ENCODE measurements around the gene PLPP3. TPM values are rescaled to one million over a fixed set of nuclear protein-coding genes. Genes with fewer than 3 reads are reported as not detected.

Gene PLPP3
- total RNA-seq, 1 experiment from 2014 or later: 3.4 TPM

GRCh38 chr1:56507925-56508522, 71.3 kb downstream of the PLPP3 start (continued):
- TF ChIP-seq ZBTB33 (IDR thresholded peaks at IDR 0.05; ENCODE audit: extremely low read depth, insufficient replicate concordance, low read length) (no peak), EZH2phosphoT487 (IDR thresholded peaks at IDR 0.05; ENCODE audit: borderline replicate concordance) (no peak), CBX3 (IDR thresholded peaks at IDR 0.05; ENCODE audit: low read depth) (no peak), ELF1 (IDR thresholded peaks at IDR 0.05; ENCODE audit: borderline replicate concordance, low read depth) (no peak), EGR1 (IDR thresholded peaks at IDR 0.05; ENCODE audit: low read depth) (no peak)

GRCh38 chr1:56506951-56507491, 72.3 kb downstream of the PLPP3 start:
- Histone ChIP-seq H3K4me3 (replicated peaks in 1 of 2; ENCODE audit: low read depth in 1 of 2, low read length in 2 of 2) (no peak overlapping the region), H2AFZ (ENCODE audit: low read depth, low read length, poor library complexity, severe bottlenecking) (no peak overlapping the region), H3K9me3 (ENCODE audit: control insufficient read depth in 1 of 2, insufficient read depth in 1 of 2, low read depth in 1 of 2, low read length in 2 of 2) (no peaks in the 10 kb centered on the region), H3K27ac (ENCODE audit: low read depth, low read length) (no peak overlapping the region), H3K36me3 (ENCODE audit: control insufficient read depth in 1 of 2, insufficient read depth in 2 of 2, low read length in 2 of 2) (no peaks in the 10 kb centered on the region), H3K9ac (ENCODE audit: low read length) (no peak overlapping the region), H3K27me3 (ENCODE audit: insufficient read depth, low read length) (no peaks in the 10 kb centered on the region), H3K4me2 (ENCODE audit: low read length) (no peak overlapping the region), H3K9me2 (ENCODE audit: insufficient read depth) (no peaks in the 10 kb centered on the region), H3K79me2 (ENCODE audit: insufficient read depth, low read length) (no peaks in the 10 kb centered on the region), H3K4me1 (ENCODE audit: control insufficient read depth in 1 of 2, insufficient read depth in 2 of 2, low read length in 2 of 2) (peaks cover 0 to 14% of the 10 kb centered on the region in 2 experiments; a peak in 2 of 4 replicates), H4K20me1 (ENCODE audit: insufficient read depth) (no peaks in the 10 kb centered on the region)
- BruUV-seq (replicated peaks): no TSS peak
- TF ChIP-seq CEBPB (IDR thresholded peaks at IDR 0.05; ENCODE audit: low read depth) (no peak), ZNF274 (IDR thresholded peaks at IDR 0.05; ENCODE audit: low read depth, low read length) (no peak), POLR2A (IDR thresholded peaks at IDR 0.05; ENCODE audit: borderline replicate concordance, extremely low read depth, insufficient read depth, insufficient read length) (no peak), ELF1 (IDR thresholded peaks at IDR 0.05; ENCODE audit: borderline replicate concordance, low read depth) (no peak), SRF (IDR thresholded peaks at IDR 0.05; ENCODE audit: low read depth) (no peak), ATF3 (IDR thresholded peaks at IDR 0.05) (no peak), EZH2 (IDR thresholded peaks at IDR 0.05) (no peak), ZBTB33 (IDR thresholded peaks at IDR 0.05; ENCODE audit: extremely low read depth, insufficient replicate concordance, low read length) (no peak), CTCF (IDR thresholded peaks at IDR 0.05 in 2 of 3, conservative IDR thresholded peaks at IDR 0.05 in 1 of 3; ENCODE audit: borderline replicate concordance in 1 of 3, insufficient read depth in 1 of 3, low read depth in 2 of 3, low read length in 2 of 3) (no peak)
- RAD21 ChIA-PET (ENCODE audit: low non-redundant PET in 1 of 2, low total read pairs in 2 of 2, uncharacterized antibody in 2 of 2, unreplicated experiment in 2 of 2): no interaction called here
- CTCF ChIA-PET: no interaction called here
- no peak for ATAC-seq
- intact Hi-C loops (cut with micrococcal nuclease): no loop called here
- DNase-seq (ENCODE audit: low read depth, low spot score): no peak
- POLR2A ChIA-PET: no interaction called here
